ENCODE measurements around the gene ASCL3.

- TF ChIP-seq, protein P1, sequence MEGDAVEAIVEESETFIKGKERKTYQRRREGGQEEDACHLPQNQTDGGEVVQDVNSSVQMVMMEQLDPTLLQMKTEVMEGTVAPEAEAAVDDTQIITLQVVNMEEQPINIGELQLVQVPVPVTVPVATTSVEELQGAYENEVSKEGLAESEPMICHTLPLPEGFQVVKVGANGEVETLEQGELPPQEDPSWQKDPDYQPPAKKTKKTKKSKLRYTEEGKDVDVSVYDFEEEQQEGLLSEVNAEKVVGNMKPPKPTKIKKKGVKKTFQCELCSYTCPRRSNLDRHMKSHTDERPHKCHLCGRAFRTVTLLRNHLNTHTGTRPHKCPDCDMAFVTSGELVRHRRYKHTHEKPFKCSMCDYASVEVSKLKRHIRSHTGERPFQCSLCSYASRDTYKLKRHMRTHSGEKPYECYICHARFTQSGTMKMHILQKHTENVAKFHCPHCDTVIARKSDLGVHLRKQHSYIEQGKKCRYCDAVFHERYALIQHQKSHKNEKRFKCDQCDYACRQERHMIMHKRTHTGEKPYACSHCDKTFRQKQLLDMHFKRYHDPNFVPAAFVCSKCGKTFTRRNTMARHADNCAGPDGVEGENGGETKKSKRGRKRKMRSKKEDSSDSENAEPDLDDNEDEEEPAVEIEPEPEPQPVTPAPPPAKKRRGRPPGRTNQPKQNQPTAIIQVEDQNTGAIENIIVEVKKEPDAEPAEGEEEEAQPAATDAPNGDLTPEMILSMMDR (IDR thresholded peaks at IDR 0.05), result no peak
- TF ChIP-seq POLR2A (IDR thresholded peaks at IDR 0.05; ENCODE audit: low read depth), result no peak
Measured at GRCh38 chr11:8963569-8964323, 20.9 kb upstream of the ASCL3 start.

Measured in esophagus muscularis mucosa (tissue), 3 donors.